IMR-90 (cell line): ENCODE results near the gene NEGR1. TPM values are rescaled to one million over a fixed set of nuclear protein-coding genes. Genes with fewer than 3 reads are reported as not detected.

ENCODE experiments used
- ATAC-seq: fragments of 200-7000 bp; cut with Tn5 transposase; 2 replicates; pipeline ENCODE4 v1.9.1; 2020; ENCODE audit warnings: low read depth, mild to moderate bottlenecking, moderate library complexity
- BruUV-seq: library from RNA; stranded (reverse); fragments of 400-500 nt; replicated peaks from 2 replicates; lab custom pipeline; 2021; lab: Mats Ljungman, UMichigan
- CTCF ChIA-PET: fragments of 300-600 bp; formaldehyde crosslinking; extraction: SDS; loops from one replicate; lab custom pipeline; 2021; ENCODE audit warnings: antibody characterized with exemption; lab: Yijun Ruan, JAX
- POLR2A ChIA-PET: fragments of 300-600 bp; sonication (Branson Sonifier 250); formaldehyde crosslinking; loops from one replicate; lab custom pipeline; 2022; ENCODE audit warnings: antibody characterized with exemption; ENCODE audit not compliant: unreplicated experiment; lab: Charles Lee
- DNase-seq: peaks from one replicate; pipeline ENCODE4 v3.0.0; 2013
- H2AFZ ChIP-seq: replicated peaks from 2 replicates; pipeline ENCODE3; 2013; ENCODE audit warnings: low read length, mild to moderate bottlenecking; ENCODE audit not compliant: poor library complexity
- H2AK5ac ChIP-seq: 2 replicates; pipeline ENCODE4 v1.6.1; 2013; ENCODE audit warnings: low read depth, low read length, inconsistent platforms
- H2AK9ac ChIP-seq: replicated peaks from 2 replicates; pipeline ENCODE3; 2013; ENCODE audit warnings: mild to moderate bottlenecking, low read depth, low read length, moderate library complexity; ENCODE audit not compliant: poor library complexity
- H2BK120ac ChIP-seq: 2 replicates; pipeline ENCODE4 v1.6.1; 2013; ENCODE audit warnings: low read depth, low read length, inconsistent platforms
- H2BK15ac ChIP-seq: 3 replicates; pipeline ENCODE4 v1.6.1; 2013; ENCODE audit warnings: low read depth, low read length, inconsistent platforms
- H2BK20ac ChIP-seq: 2 replicates; pipeline ENCODE4 v1.6.1; 2013; ENCODE audit warnings: low read depth, mild to moderate bottlenecking, inconsistent platforms, low read length, moderate library complexity
- H2BK5ac ChIP-seq: 2 replicates; pipeline ENCODE4 v1.6.1; 2013; ENCODE audit warnings: mild to moderate bottlenecking, low read depth, low read length, inconsistent platforms; ENCODE audit not compliant: poor library complexity, severe bottlenecking
- H3K14ac ChIP-seq: replicated peaks from 2 replicates; pipeline ENCODE4 v1.6.1; 2013; ENCODE audit warnings: low read depth, low read length, inconsistent platforms
- H3K18ac ChIP-seq: 2 replicates; pipeline ENCODE4 v1.6.1; 2013; ENCODE audit warnings: low read depth, low read length, control low read depth
- H3K23ac ChIP-seq: 2 replicates; pipeline ENCODE4 v1.6.1; 2013; ENCODE audit warnings: low read depth, low read length, inconsistent platforms
- H3K27ac ChIP-seq: 2 replicates; pipeline ENCODE4 v1.5.1; 2013; ENCODE audit warnings: mild to moderate bottlenecking, control low read depth, low read length; ENCODE audit not compliant: insufficient read depth
- H3K27me3 ChIP-seq: 2 replicates; pipeline ENCODE4 v1.6.1; 2013; ENCODE audit warnings: low read length; ENCODE audit not compliant: control insufficient read depth, insufficient read depth
- H3K36me3 ChIP-seq: 2 replicates; pipeline ENCODE4 v1.6.1; 2013; ENCODE audit warnings: low read length, mixed read lengths; ENCODE audit not compliant: control insufficient read depth, insufficient read depth
- H3K4ac ChIP-seq: 2 replicates; pipeline ENCODE4 v1.6.1; 2013; ENCODE audit warnings: low read depth, low read length, inconsistent platforms
- H3K4me1 ChIP-seq: 2 replicates; pipeline ENCODE4 v1.6.1; 2013; ENCODE audit warnings: low read length, mixed read lengths; ENCODE audit not compliant: control insufficient read depth, insufficient read depth
- H3K4me2 ChIP-seq: 2 replicates; pipeline ENCODE4 v1.6.1; 2013; ENCODE audit warnings: low read depth, mild to moderate bottlenecking, control low read depth, low read length, moderate library complexity
- H3K4me3 ChIP-seq: 2 replicates; pipeline ENCODE4 v1.5.1; 2013; ENCODE audit warnings: low read depth, mild to moderate bottlenecking, control low read depth, low read length, moderate library complexity; ENCODE audit not compliant: insufficient read depth
- H3K56ac ChIP-seq: 2 replicates; pipeline ENCODE4 v1.6.1; 2013; ENCODE audit warnings: low read length, inconsistent platforms; ENCODE audit not compliant: insufficient read depth; ENCODE audit errors: extremely low read depth
- H3K79me1 ChIP-seq, 2 experiments: 2 replicates each; pipeline ENCODE4 v1.6.1; 2013; ENCODE audit warnings: low read length in 2 of 2, inconsistent platforms in 1 of 2, low read depth in 1 of 2
- H3K9ac ChIP-seq: 2 replicates; pipeline ENCODE4 v1.6.1; 2013; ENCODE audit warnings: low read depth, low read length, control low read depth
- H3K9me1 ChIP-seq: 2 replicates; pipeline ENCODE4 v1.6.1; 2013; ENCODE audit warnings: low read length, inconsistent platforms; ENCODE audit not compliant: insufficient read depth
- H3K9me3 ChIP-seq: 2 replicates; pipeline ENCODE4 v1.6.1; 2013; ENCODE audit warnings: low read length; ENCODE audit not compliant: control insufficient read depth, insufficient read depth
- H4K20me1 ChIP-seq: 2 replicates; pipeline ENCODE4 v1.6.1; 2013; ENCODE audit warnings: low read length, inconsistent platforms; ENCODE audit not compliant: insufficient read depth
- H4K5ac ChIP-seq: 2 replicates; pipeline ENCODE4 v1.6.1; 2013; ENCODE audit warnings: mild to moderate bottlenecking, low read depth, low read length, control low read depth
- H4K8ac ChIP-seq, 2 experiments: 2 replicates each; pipeline ENCODE4 v1.6.1; 2013; ENCODE audit warnings: low read depth in 2 of 2, low read length in 2 of 2, control low read depth in 1 of 2, inconsistent platforms in 1 of 2
- H4K91ac ChIP-seq: 2 replicates; pipeline ENCODE4 v1.6.1; 2013; ENCODE audit warnings: low read depth, low read length, inconsistent platforms; ENCODE audit not compliant: insufficient read depth
- CEBPB ChIP-seq: IDR thresholded peaks from 2 replicates; pipeline ENCODE4 v1.6.1; 2012; ENCODE audit warnings: low read depth, low read length, improper control_type of control experiment
- FOS ChIP-seq: fragments of 150-350 bp; IDR thresholded peaks from 2 replicates; pipeline ENCODE4 v1.6.1; 2016; ENCODE audit warnings: low read depth, low read length
- MAFK ChIP-seq: IDR thresholded peaks from 2 replicates; pipeline ENCODE4 v1.6.1; 2012; ENCODE audit warnings: low read depth, low read length, improper control_type of control experiment
- MAZ ChIP-seq: IDR thresholded peaks from 2 replicates; pipeline ENCODE4 v1.6.1; 2012; ENCODE audit warnings: low read depth, mild to moderate bottlenecking, low read length, improper control_type of control experiment, moderate library complexity, borderline replicate concordance
- MXI1 ChIP-seq: IDR thresholded peaks from 2 replicates; pipeline ENCODE4 v1.6.1; 2012; ENCODE audit warnings: low read depth, mild to moderate bottlenecking, low read length, moderate library complexity, borderline replicate concordance
- POLR2A ChIP-seq: IDR thresholded peaks from 2 replicates; pipeline ENCODE4 v1.6.1; 2012; ENCODE audit warnings: mild to moderate bottlenecking, low read depth, low read length
- RAD21 ChIP-seq: IDR thresholded peaks from 2 replicates; pipeline ENCODE4 v1.6.1; 2012; ENCODE audit warnings: low read length, improper control_type of control experiment
- RCOR1 ChIP-seq: IDR thresholded peaks from 2 replicates; pipeline ENCODE4 v1.6.1; 2012; ENCODE audit warnings: mild to moderate bottlenecking, low read length, improper control_type of control experiment; ENCODE audit not compliant: insufficient replicate concordance
- RFX5 ChIP-seq: IDR thresholded peaks from 2 replicates; pipeline ENCODE4 v1.8.0; 2012; ENCODE audit warnings: low read depth, mild to moderate bottlenecking, low read length, moderate library complexity
- SMC3 ChIP-seq: fragments of 150-350 bp; IDR thresholded peaks from 2 replicates; pipeline ENCODE4 v1.6.1; 2016; ENCODE audit warnings: low read depth, mild to moderate bottlenecking, antibody characterized with exemption, low read length, moderate library complexity
- WGBS, 2 experiments: methylation state at CpG; one replicate each; pipeline versions ENCODE4 v1.1.5 to v1.1.7; 2013; ENCODE audit warnings: missing lambda C conversion rate in 2 of 2; ENCODE audit not compliant: insufficient read length in 1 of 2; ENCODE audit errors: extremely low coverage in 2 of 2; 5-methylcytosine and 5-hydroxymethylcytosine counted together
- dilution Hi-C: fragments of 300-500 bp; cut with HindIII; formaldehyde crosslinking; loops from one replicate; pipeline ENCODE4 v1.14.3; 2018; ENCODE audit warnings: low sequenced_read_pairs; ENCODE audit not compliant: unreplicated experiment
- in situ Hi-C: fragments of 300-500 bp; cut with MboI; formaldehyde crosslinking; loops from 3 replicates; pipeline ENCODE4 v1.14.3; 2019; ENCODE audit warnings: low sequenced_read_pairs, inconsistent platforms, mixed read lengths
- intact Hi-C: fragments of 100-400 bp; cut with micrococcal nuclease; formaldehyde crosslinking; loops from 2 replicates; pipeline ENCODE4 v1.10.0; 2022
- polyA plus RNA-seq, 3 experiments: library from polyadenylated mRNA; depleted of rRNA; stranded (reverse); fragments of >200 nt; gene quantifications; 2 replicates each; pipeline ENCODE4 v1.2.3, GENCODE V29; 2012; ENCODE audit warnings: low replicate concordance in 1 of 3
- total RNA-seq: library from RNA; depleted of rRNA; stranded (reverse); fragments of >200 nt; gene quantifications from 2 replicates; pipeline ENCODE4 v1.2.3, GENCODE V29; 2012
- TF ChIP-seq, protein P1 (sequence below): fragments of 150-350 bp; IDR thresholded peaks from 2 replicates; pipeline ENCODE4 v1.6.1; 2016; ENCODE audit warnings: low read depth, mild to moderate bottlenecking, low read length, moderate library complexity, borderline replicate concordance

NEGR1 gene
- total and polyA plus RNA-seq, 2 of the 4 experiments (the other 2 are of a cell fraction): 5.1 to 9.1 TPM

DNA sequence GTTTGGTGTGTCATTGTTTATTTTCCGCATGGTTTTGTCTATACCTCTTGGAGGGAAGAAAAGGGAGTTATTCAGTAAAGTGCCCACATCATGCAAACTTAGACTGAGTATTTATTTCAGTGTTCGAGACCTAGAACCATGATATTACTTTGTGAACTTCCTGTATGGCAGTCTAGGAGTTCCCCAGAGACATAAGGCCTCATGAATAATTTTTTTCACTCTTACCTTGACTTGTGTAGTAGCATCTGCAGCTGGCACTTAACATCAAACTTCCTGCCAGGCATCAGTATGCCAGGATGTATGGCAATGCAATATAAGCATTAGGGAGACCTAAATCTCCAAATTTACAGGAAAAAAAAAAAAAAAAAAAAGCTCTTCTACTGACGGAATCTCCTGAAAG is 287.7 kb downstream of the NEGR1 start:
- Histone ChIP-seq H2BK15ac (no peak overlapping the region), H3K9ac (no peak overlapping the region), H2AK9ac (no peak overlapping the region), H4K20me1 (no peaks in the 10 kb centered on the region), H2AK5ac (no peak overlapping the region), H3K4ac (no peak overlapping the region), H4K91ac (no peak overlapping the region), H3K56ac (no peak overlapping the region), H3K23ac (no peak overlapping the region), H3K27me3 (no peaks in the 10 kb centered on the region), H3K27ac (no peak overlapping the region), H2AFZ (no peak overlapping the region), H3K9me3 (no peaks in the 10 kb centered on the region), H3K36me3 (no peaks in the 10 kb centered on the region), H2BK20ac (no peak overlapping the region), H2BK120ac (no peak overlapping the region), H3K4me2 (no peak overlapping the region), H3K79me1 (no peaks in the 10 kb centered on the region), H4K8ac (no peak overlapping the region), H2BK5ac (no peak overlapping the region), H3K18ac (no peak overlapping the region), H4K5ac (no peak overlapping the region), H3K4me3 (no peak overlapping the region), H3K4me1 (no peaks in the 10 kb centered on the region), H3K9me1 (no peaks in the 10 kb centered on the region), H3K14ac (no peak overlapping the region)
- no CpG with 5 or more reads among the region's 3 CpGs for WGBS, 2 experiments
- ChIA-PET POLR2A (no interaction called here), CTCF (interaction anchor here (0.6 kb wide), 1 partner anchor 1831 kb away, joined by 3 read pairs; no protein-coding TSS in a partner anchor)
- no peak for DNase-seq
- in situ Hi-C loops (no loop called here), intact Hi-C loops (no loop called here), dilution Hi-C loops (no loop called here)
- ATAC-seq: no peak
- no peak for TF ChIP-seq MAZ
- no peak for TF ChIP-seq MAFK
- TF ChIP-seq RCOR1: no peak
- no peak for TF ChIP-seq MXI1
- no peak for TF ChIP-seq RFX5
- no peak for TF ChIP-seq RAD21
- no peak for TF ChIP-seq CEBPB
- TF ChIP-seq SMC3: no peak
- no peak for TF ChIP-seq FOS
- TF ChIP-seq, protein P1, sequence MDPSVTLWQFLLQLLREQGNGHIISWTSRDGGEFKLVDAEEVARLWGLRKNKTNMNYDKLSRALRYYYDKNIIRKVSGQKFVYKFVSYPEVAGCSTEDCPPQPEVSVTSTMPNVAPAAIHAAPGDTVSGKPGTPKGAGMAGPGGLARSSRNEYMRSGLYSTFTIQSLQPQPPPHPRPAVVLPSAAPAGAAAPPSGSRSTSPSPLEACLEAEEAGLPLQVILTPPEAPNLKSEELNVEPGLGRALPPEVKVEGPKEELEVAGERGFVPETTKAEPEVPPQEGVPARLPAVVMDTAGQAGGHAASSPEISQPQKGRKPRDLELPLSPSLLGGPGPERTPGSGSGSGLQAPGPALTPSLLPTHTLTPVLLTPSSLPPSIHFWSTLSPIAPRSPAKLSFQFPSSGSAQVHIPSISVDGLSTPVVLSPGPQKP: no peak
- no peak for TF ChIP-seq POLR2A
- no TSS peak for BruUV-seq
